HuH-7 (cell line): ENCODE results near the gene HSF2BP.
A peak's percentile ranks its signal among the peaks of the same experiment; 100 is the strongest.
"Not testable (repeated sequence)": the region's sequence is repeated elsewhere in the genome, so short reads cannot be mapped to it uniquely, and the experiment has no call there.

Source experiments
- DNase-seq: peaks from one replicate; pipeline ENCODE4 v3.0.0; 2011; ENCODE audit warnings: low spot score

HSF2BP gene

DNA sequence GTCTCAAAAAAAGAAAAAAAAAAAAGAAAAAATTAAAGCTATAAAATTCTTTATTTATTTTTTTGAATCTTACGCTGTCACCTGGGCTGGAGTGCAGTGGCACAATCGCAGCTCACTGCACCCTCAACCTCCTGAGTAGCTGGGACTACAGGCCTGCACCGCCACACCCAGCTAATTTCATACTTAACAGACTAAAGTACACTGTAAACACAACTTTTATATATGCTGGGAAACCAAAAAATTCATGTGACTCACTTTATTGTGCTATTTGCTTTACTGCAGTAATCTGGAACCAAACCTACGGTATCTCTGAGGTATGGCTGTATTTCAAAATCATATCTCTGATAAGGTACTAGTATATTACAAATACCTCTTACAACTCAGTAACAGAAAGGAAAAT lies 40.3 kb downstream of the HSF2BP start:
- no peak for DNase-seq

DNA sequence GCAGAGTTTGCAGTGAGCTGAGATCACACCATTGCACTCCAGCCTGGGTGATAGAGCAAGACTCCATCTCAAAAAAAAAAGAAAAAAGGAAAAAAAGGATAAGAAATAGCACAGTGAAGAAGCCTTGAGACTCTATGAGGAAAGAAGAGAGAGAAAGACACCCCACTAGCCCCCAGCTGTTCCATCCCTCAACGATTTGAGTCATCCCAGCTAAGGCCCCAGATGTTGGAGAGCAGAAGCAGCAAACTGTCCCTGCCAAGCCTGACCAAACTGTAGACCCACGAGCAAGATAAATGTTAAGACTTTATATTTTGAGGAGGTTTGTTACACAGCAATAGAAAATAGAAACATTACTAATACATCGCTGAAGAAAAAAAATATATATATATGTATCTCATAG lies 42.4 kb downstream of the HSF2BP start:
- DNase-seq = not testable (repeated sequence)

DNA sequence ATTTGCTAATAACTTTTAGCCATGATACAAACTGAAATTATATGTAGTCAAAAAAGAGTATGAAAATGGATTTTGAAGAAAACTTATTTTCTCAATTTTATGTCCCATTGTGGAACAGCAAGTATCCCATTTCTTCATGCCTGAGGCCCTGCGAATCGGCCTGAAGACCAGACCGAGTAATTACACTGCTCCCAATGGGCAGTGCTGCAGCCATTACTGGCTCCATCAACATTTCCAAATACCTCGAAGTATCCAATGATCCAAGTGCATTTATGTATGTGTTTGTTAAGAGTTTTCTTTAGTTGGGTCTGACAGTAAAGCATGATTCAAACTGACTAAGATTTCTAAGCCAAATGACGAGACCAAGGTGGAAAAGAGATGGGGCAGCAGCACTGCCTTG lies 44.4 kb downstream of the HSF2BP start:
- DNase-seq = no peak

DNA sequence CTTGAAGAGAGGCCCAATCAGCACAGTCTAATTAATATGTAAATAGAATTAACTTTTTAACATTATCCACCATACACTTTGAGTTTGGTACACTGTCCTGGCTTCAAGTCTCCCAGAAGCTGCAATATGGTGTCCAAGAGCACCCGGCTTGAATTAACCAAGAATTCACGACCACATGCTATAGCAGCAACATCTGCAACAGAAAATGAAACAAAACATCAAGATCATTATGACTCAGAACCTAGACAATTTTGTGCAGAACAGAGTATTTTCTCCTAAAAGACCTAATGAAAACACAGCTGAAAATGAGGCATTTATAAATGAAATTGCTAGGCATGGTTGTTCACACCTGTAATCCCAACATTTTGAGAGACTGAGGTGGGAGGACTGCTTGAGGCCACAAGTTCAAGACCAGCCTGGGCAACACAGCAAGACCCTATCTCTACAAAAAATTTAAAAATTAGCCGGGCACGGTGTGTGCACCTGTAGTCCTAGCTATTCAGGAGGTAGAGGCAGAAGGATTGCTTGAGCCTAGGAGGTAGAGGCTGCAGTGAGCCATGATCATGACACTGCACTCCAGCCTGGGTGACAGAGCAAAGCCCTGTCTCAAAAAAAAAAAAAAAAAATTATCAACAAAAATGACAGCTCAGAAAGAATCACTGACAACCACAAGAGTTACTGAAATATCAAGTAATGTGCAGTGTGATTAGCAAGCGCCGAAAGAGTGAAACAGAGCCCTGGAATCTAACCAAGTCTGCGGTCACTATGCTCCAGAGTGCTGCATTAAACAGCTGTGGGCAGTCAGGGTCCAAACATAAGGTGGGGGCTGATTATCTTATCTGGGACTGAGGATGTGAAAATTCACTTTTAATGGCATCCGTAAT lies 45.3 kb downstream of the HSF2BP start:
- no peak for DNase-seq

DNA sequence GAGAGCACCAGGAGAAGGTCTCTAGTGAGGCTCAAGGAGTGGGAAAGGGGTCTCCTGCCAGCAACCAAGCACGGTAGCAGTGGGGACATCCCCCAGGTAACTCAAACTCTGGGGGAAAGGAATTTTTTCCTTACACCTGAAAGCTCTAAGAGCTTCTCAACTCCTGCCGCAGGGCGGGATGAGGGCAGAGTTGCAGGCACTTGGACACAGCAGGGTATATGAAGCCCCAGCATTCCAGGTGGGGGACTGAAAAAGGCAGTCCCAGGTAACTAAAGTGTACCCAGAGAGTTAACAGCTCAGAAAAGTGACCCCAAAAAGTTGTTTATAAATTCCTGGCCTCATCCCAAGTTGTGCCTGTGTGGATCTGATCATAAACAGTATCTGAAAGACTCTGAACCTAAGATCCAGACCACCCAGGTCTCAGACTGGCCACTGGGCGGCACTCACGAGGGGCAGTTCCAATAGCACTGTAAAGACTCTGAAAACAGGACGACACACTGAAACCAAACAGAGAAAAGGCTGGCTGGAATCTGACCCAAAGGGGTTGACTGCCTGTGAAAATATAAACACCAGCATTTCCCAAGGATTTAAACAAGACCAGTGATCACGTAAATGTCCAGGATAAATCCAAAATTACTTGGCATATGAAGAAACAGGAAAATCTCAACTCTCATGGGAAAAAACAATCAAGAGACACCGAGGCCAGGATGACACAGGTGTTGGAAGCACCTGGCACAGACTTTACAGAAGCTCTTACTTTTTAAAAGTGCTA lies 47.5 kb downstream of the HSF2BP start:
- peak; percentile 56 for DNase-seq

DNA sequence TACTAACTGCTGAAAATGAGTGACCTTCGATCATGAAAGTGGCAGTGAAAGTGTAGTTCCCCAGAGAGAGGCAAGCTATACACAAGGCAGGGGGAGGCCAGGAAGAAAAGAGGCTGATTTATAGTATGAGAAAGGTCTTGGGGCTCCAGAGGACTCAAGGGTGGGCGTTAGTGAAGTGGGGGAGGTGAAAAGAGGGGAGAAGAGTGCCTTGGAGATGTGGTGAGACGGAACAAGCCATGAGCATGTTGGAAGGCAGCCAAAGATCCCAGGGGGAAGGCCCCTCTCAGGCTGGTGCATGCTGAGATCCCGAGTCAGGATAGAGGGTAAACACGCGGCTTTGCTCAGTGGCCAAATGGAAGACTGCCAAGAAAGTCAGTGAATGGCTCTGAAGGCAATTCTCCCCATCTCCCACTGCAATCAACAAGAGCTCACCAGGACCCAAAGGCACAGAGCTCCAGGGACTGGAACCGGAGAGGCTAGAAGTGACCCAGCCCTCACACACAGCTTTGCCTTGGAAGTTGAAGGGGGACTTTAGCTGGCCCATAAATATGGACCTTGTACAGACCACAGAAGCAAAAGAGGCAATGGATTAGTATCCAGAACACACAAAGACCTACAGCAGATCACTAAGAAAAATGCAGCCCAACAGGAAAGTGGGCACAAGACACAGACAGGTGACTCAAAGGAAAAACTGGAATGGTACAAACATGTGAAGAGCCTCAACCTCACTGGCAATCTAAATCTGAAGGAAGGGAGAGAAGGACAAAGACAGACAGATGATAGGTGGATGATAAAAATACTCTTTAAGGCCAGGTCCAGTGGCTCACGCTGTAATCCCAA lies 49.6 kb downstream of the HSF2BP start:
- DNase-seq = peak; percentile 62

DNA sequence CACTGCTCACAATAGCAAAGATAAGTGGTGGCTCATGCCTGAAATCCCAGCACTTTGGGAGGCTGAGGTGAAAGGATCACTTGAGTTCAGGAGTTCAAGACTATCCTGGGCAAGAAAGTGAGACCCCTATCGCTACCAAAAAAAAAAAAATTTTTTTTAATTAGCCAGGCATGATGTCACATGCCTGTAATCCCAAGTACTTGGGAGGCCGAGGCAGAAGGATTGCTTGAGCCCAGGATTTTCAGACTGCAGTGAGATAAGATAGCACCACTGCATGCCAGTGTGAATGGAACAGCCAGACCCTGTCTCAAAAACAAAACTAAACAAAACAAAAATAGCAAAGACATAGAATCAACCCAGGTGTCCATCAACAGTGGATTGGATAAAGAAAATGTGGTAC lies 50.6 kb downstream of the HSF2BP start:
- no peak for DNase-seq

DNA sequence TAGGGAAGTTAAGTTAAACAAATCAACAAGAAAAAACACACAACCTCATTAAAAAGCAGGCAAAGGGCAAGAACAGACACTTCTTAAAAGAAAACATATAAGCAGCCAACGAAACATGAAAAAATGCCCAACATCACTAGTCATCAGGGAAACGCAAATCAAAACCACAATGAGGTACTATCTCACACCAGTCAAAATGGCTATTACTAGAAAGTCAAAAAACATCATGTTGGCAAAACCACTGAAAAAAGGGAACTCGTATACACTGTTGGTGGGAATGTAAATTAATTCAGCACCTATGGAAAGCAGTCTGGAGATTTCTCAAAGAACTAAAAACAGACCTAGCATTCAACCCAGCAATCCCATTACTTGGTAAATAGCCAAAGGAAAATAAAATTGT lies 51.1 kb downstream of the HSF2BP start:
- DNase-seq = no peak

DNA sequence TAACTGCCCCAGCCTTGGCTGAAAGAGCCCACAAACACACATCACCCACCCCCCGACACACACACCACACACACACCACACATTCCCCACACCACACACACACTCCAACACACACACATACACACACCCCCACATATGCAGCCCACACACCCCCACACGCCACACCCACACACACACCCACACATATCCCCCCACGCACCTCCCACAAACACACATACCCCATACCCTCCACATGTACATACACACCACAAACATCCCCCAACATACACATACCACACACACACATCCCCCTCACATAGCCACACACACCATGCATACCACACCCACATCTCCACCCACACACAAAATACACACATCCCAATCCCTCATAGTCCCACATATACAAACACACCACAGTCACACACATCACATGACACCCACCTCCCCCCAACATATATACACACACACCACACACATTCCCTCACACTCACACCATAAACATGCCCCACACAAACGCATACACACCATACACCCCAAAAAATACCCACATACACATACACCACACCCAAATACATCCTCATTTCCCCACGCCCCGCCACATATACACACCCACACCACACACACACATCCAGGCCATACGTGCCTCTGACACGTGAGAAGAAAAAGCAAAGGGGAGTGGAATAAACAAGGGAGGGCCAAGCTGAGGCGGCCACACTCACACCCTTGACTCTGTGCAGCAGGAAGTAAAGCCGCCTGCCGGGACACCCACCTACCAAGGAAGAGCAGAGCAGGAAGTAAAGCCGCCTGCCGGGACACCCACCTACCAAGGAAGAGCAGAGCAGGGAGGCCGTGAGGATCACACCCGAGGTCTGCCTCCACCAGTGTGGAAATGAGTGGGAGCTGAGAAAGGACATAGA lies 53.7 kb downstream of the HSF2BP start:
- no peak for DNase-seq

DNA sequence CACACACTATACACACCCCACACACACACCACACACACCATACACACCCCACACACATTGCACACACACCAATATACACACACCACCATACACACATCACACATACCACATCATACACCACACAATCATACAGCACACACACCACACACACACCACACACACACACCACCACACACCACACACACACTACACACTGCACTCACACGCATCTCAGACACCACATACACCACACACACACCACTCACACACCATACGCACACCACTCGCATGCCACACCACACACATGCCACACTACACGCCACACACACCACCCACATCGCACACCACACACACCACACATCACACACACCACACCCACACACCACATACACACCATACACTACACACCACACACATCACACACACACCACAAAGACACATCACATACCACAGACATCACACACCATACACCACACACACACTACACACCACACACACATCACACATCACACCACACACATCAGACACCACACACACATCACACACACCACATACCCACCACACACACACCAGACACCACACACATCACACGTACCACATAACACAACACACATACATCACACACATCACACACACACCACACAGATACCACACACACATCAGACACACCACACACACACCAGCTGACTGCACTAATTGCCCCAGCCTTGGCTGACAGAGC lies 54.6 kb downstream of the HSF2BP start:
- no peak for DNase-seq

DNA sequence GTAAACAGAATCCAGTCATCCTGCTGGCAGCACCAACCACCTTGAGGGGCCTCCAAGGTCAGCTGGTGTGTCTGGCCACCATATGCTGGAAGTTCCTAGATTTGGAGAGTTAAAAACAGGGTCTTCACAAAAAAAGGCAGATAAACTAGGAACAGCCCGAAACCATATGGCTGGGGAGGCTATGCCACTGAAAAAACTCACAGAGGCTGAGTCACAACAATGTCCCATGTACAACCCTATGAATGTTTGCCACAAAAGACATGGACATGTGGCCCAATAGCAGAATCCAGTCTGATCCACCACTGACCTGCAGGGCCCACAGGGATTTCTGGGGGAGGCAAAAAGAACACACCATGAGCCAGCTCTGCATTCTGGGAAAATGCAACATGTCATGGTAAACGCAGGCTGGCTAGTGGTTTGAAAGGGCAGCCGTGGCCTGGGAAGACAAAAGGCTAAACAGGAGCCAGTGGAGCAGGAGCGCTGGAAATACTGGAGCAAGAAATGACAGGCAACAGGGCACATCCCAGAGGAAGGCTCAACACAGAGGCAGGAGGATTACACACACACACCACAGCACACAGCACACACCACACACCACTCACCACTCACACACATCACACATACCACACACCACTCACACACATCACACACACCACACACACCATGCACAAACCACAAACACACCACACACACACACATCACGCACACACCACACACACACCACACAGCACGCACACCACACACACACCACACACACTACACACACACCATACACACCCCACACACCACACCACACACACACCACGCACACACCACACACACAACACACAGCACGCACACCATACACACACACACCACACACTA lies 55.4 kb downstream of the HSF2BP start:
- no peak for DNase-seq

DNA sequence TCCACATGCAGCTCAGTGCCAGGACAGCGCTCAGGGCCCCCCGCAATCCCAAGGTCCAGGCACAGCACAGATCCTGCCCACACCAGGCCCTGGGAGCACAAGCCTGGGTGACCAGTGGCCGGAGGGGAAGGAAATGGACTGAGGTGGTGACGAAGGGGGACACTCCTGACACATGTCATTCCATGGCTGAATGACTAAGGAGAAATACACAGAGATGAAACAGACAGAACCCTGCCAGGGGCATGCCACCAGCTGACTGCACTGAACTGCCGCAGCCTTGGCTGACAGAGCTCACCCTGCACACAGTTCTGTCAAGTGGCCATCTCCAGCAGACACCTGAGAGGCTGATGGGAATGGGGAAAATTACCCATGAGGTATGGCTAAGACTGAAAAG lies 56.1 kb downstream of the HSF2BP start:
- DNase-seq = no peak

DNA sequence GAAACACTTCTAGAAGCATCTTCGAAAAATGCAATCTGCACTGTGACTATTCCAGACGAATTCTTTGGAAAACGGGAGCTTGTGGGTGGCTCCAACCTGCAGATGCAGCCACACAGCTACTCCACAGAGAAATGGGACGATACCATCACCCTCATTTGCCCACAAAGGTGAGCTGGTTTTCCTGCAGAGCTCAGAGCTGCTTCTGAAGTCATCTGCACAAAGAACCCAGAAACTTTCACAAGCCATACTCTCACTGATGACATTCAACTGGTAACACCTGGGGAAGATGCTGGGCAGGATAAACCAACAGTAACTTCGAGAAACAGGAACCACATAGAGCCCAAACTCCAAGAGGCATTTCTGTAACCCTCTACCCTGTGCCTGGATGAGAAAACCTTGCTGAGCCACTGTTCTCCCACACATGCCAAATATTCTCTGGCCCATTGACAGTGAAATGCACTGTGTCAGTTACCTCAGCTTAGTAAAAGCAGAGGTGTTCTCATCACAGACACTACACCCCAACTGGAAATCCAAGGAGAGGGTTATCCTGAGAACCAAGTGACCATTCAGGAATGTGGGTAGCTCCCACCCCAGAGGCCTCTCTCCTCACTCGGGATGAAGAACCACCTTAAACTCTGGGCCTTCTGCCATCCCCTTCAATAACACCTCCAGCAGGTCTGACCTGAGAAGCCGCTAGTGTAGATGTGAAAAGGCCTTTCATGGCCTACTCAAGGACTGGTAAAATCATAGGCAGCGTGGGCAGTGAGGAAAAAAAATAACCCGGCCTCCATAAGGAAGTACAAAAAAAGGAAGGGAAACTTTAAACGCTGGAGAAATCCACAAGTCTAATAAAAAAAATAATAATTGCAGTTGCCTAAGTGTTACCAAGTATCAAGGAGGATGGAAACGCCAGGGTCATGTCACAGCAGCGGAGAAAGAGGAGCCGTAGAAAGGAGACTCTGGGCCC lies 56.7 kb downstream of the HSF2BP start:
- no peak for DNase-seq

DNA sequence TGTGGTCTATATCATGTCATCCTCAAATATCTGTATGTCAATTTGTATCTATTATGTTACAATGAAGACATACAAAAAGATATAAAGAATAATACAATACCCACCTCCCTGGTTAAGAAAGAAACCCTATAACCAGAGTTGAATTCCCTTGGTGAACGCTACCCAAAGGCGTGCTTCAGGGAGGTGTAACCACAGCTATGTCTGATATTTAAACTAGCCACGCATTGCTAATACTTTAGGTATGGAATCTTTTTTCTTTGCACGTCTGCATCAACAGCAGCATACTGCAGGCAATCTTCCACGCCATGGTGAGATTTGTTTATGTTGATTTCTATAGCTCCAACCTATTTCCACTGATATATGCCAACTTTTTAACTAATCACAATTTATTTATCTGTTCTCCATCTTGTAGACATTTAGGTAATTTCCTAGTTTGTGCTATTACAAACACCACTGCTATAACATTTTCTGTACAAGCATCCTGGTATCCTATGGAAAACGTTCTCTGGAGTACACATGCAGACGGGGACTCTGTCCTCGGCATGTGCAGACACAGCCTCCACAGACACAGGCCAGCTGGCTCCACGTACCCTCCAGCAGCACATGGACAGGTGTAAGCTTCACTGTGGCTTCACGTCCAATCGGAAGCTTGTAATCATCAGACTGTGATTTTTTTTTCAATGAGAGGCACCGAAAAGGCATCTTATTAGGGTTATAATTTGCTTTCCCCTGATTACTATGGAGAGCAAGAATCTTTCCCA lies 58.5 kb downstream of the HSF2BP start:
- no peak for DNase-seq

DNA sequence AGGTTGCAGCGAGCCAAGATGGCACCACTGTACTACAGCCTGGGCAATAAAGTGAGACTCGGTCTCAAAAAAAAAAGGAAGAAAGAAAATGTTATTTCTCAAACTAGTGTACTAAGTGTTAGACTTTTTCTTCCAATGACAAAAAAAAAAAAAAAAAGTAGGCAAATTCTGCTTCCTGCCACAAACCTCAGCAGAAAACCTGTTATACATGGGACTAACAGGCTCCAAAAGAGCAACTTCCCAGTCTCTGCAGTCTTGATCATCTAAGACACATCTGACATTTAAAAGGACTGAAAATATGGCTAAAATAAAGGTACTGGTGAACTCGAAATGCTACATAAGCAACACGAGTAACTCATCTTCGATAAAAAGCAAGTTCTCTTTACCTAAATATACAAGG lies 59.6 kb downstream of the HSF2BP start:
- no peak for DNase-seq

DNA sequence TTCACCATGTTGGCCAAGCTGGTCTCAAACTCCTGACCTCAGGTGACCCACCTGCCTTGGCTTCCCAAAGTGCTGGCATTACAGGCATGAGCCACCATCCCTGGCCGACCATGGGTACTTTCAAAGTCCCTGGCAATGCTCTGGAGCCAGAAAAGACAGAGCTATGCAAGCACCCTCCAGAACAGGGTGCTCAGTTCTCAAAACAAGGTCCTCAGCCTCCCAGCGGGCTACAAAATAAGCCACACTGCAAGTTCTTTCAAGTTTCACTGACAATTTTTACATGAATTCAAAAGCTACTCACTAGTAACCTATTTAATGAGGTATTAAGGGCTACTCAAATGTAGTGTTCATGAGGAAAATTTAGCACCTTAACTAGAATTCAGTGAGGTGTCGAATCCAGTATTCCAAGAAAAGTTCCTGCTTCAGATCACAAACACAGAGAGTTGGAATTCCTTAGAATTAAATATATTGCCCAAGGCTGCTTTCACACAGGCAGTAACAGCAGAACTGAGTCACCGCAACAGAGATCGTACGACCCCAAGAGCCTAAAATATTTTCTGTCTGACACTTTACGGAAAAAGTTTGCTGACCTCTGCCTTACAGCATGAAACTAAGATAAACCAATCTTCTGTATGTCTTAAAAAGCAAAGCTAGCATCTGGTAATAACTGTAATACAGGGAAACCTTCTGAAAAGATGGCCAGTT lies 60.7 kb downstream of the HSF2BP start:
- no peak for DNase-seq

DNA sequence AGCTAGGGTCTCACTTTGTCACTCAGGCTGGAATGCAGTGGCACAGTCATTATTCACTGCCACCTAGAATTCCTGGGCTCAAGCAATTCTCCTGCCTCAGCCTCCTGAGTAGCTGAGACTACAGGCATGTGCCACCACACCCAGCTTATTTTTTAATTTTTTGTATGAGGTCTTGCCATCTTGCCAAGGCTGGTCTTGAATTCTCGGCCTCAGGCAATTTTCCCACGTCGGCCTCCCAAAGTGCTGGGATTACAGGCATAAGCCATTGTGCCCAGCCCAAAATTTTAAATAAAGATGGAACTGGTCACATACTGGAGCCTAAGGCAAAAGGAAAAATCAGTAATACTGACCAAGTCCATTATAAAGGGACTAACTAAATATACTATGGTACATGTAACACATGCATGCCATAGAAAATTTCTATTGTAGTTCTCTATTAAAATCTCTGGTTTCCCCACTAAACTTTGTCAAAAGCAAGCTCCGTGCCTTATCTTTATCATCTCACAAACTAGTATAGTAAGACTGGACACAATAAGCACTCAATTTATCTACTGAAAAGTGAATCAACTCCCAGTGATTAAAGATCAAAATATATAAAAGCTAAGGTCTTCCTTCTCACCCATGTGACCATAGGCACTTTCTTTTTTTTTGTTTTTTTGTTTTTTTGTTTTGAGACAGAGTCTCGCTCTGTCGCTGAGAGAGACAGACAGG lies 61.6 kb downstream of the HSF2BP start:
- no peak for DNase-seq
